WTC11 (cell line): Measurements from ENCODE around the gene UBXN4. TPM values are rescaled to one million over a fixed set of nuclear protein-coding genes. Genes with fewer than 3 reads are reported as not detected.

Experiments
- ATAC-seq: fragments of 200-7000 bp; cut with Tn5 transposase; 2 replicates; pipeline ENCODE4 v1.10.0; 2021; ENCODE audit warnings: mild to moderate bottlenecking, moderate library complexity
- CTCF ChIA-PET: fragments of 300-600 bp; sonication (Branson Sonifier 250); formaldehyde crosslinking; loops from one replicate; lab custom pipeline; 2021; ENCODE audit warnings: antibody characterized with exemption; lab: Charles Lee
- POLR2A ChIA-PET: fragments of 350-600 bp; sonication (Branson Sonifier 250); formaldehyde crosslinking; loops from one replicate; lab custom pipeline; 2021; ENCODE audit warnings: antibody characterized with exemption; lab: Charles Lee
- DNase-seq: peaks from one replicate; pipeline ENCODE4 v3.0.0; 2021; ENCODE audit warnings: low spot score
- H3K27ac Mint-ChIP-seq: 2 replicates; pipeline ENCODE4 v1.8.0; 2021; ENCODE audit warnings: mixed read lengths
- H3K27me3 Mint-ChIP-seq: 2 replicates; pipeline ENCODE4 v1.8.0; 2021; ENCODE audit warnings: low read depth, mild to moderate bottlenecking, moderate library complexity, mixed read lengths
- H3K36me3 Mint-ChIP-seq: 2 replicates; pipeline ENCODE4 v1.8.0; 2021; ENCODE audit warnings: mixed read lengths
- H3K4me1 Mint-ChIP-seq: 2 replicates; pipeline ENCODE4 v1.8.0; 2022; ENCODE audit warnings: mixed read lengths
- H3K4me3 Mint-ChIP-seq: 2 replicates; pipeline ENCODE4 v1.8.0; 2021; ENCODE audit warnings: mild to moderate bottlenecking, moderate library complexity, mixed read lengths
- H3K9me3 Mint-ChIP-seq: 2 replicates; pipeline ENCODE4 v1.8.0; 2021; ENCODE audit warnings: mixed read lengths
- AR ChIP-seq: fragments of 250-450 bp; sonication (Bioruptor Pico); IDR thresholded peaks from 2 replicates; pipeline ENCODE4 v1.9.0; 2021; ENCODE audit warnings: mild to moderate bottlenecking
- ATF1 ChIP-seq: sonication (generic); formaldehyde crosslinking; IDR thresholded peaks from 2 replicates; pipeline ENCODE4 v1.8.1; 2023; ENCODE audit warnings: mild to moderate bottlenecking, moderate library complexity, missing genetic modification reagents
- CREB1 ChIP-seq: sonication (generic); formaldehyde crosslinking; IDR thresholded peaks from 2 replicates; pipeline ENCODE4 v1.8.0; 2023; ENCODE audit warnings: mild to moderate bottlenecking, missing genetic modification reagents
- CREM ChIP-seq: sonication (generic); formaldehyde crosslinking; IDR thresholded peaks from 2 replicates; pipeline ENCODE4 v1.8.1; 2022; ENCODE audit warnings: mild to moderate bottlenecking, missing genetic modification reagents, moderate library complexity
- FOXJ3 ChIP-seq: sonication (generic); formaldehyde crosslinking; IDR thresholded peaks from 2 replicates; pipeline ENCODE4 v1.9.0; 2021; ENCODE audit warnings: missing genetic modification reagents, mild to moderate bottlenecking, borderline replicate concordance
- GTF2I ChIP-seq: fragments of 250-450 bp; sonication (Bioruptor Pico); conservative IDR thresholded peaks from 2 replicates; pipeline ENCODE4 v1.4.0; 2021; ENCODE audit warnings: mild to moderate bottlenecking
- HMGXB4 ChIP-seq: sonication (generic); formaldehyde crosslinking; IDR thresholded peaks from 2 replicates; pipeline ENCODE4 v1.8.1; 2023; ENCODE audit warnings: mild to moderate bottlenecking, moderate library complexity, missing genetic modification reagents
- JUN ChIP-seq: sonication (generic); formaldehyde crosslinking; IDR thresholded peaks from 2 replicates; pipeline ENCODE4 v1.8.0; 2023; ENCODE audit warnings: mild to moderate bottlenecking, missing genetic modification reagents
- MLX ChIP-seq: sonication (generic); formaldehyde crosslinking; IDR thresholded peaks from 2 replicates; pipeline ENCODE4 v1.8.1; 2023; ENCODE audit warnings: mild to moderate bottlenecking, missing genetic modification reagents, moderate library complexity
- MYBL2 ChIP-seq: sonication (generic); formaldehyde crosslinking; IDR thresholded peaks from 2 replicates; pipeline ENCODE4 v1.8.1; 2023; ENCODE audit warnings: mild to moderate bottlenecking, moderate library complexity, missing genetic modification reagents
- NR1H2 ChIP-seq: sonication (generic); formaldehyde crosslinking; IDR thresholded peaks from 2 replicates; pipeline ENCODE4 v1.9.0; 2021; ENCODE audit warnings: mild to moderate bottlenecking, moderate library complexity, missing genetic modification reagents
- SMAD3 ChIP-seq: sonication (generic); formaldehyde crosslinking; IDR thresholded peaks from 2 replicates; pipeline ENCODE4 v1.8.0; 2022; ENCODE audit warnings: missing genetic modification reagents, mild to moderate bottlenecking, borderline replicate concordance
- SOX15 ChIP-seq: fragments of 250-450 bp; sonication (Bioruptor Pico); IDR thresholded peaks from 2 replicates; pipeline ENCODE4 v1.9.0; 2021; ENCODE audit warnings: mild to moderate bottlenecking
- ZNF232 ChIP-seq: sonication (generic); formaldehyde crosslinking; IDR thresholded peaks from 2 replicates; pipeline ENCODE4 v1.8.0; 2022; ENCODE audit warnings: mild to moderate bottlenecking, missing genetic modification reagents
- ZNF317 ChIP-seq: sonication (generic); formaldehyde crosslinking; IDR thresholded peaks from 2 replicates; pipeline ENCODE4 v1.8.1; 2023; ENCODE audit warnings: low read depth, mild to moderate bottlenecking, moderate library complexity, missing genetic modification reagents, borderline replicate concordance
- ZNF512 ChIP-seq: sonication (generic); formaldehyde crosslinking; IDR thresholded peaks from 2 replicates; pipeline ENCODE4 v1.8.1; 2022; ENCODE audit warnings: missing genetic modification reagents, borderline replicate concordance
- ZNF671 ChIP-seq: fragments of 250-450 bp; sonication (Bioruptor Pico); IDR thresholded peaks from 2 replicates; pipeline ENCODE4 v1.8.0; 2021; ENCODE audit warnings: mild to moderate bottlenecking
- total RNA-seq: library from RNA; stranded (reverse); gene quantifications from 3 replicates; pipeline ENCODE4 v1.2.3, GENCODE V29; 2021

UBXN4 gene
- total RNA-seq, 1 experiment from 2014 or later, result 68.1 TPM

GRCh38 chr2:135736546-135736945 is 5.1 kb upstream of the UBXN4 start:
- ChIA-PET POLR2A (no interaction called here), CTCF (interaction anchor here (0.7 kb wide), 1 partner anchor 754 kb away, joined by 3 read pairs; no protein-coding TSS in a partner anchor)
- H3K36me3 Mint-ChIP-seq, result no peaks in the 10 kb centered on the region
- ATAC-seq, result no peak
- no peaks in the 10 kb centered on the region for H3K27me3 Mint-ChIP-seq
- H3K9me3 Mint-ChIP-seq, result peaks cover 3% of the 10 kb centered on the region
- H3K27ac Mint-ChIP-seq, result peak overlapping the region; percentile 1; the same call in 1 of the 2 replicates
- H3K4me3 Mint-ChIP-seq, result no peak overlapping the region
- TF ChIP-seq ATF1 (CRISPR knock-in tag) (no peak), AR (CRISPR knock-in tag) (no peak), MLX (CRISPR knock-in tag) (no peak), ZNF232 (CRISPR knock-in tag) (no peak), CREB1 (CRISPR knock-in tag) (no peak), CREM (CRISPR knock-in tag) (no peak), HMGXB4 (CRISPR knock-in tag) (no peak), ZNF512 (CRISPR knock-in tag) (no peak)
- no peaks in the 10 kb centered on the region for H3K4me1 Mint-ChIP-seq
- DNase-seq, result no peak

GRCh38 chr2:135740206-135740605 is 1.4 kb upstream of the UBXN4 start:
- ATAC-seq (no peak), DNase-seq (no peak)
- Mint-ChIP-seq H3K4me3 (no peak overlapping the region), H3K27me3 (no peaks in the 10 kb centered on the region), H3K36me3 (no peaks in the 10 kb centered on the region), H3K4me1 (peaks cover 21% of the 10 kb centered on the region), H3K27ac (no peak overlapping the region), H3K9me3 (peaks cover 3% of the 10 kb centered on the region)
- ChIA-PET POLR2A (no interaction called here), CTCF (interaction anchor here (1.6 to 2.0 kb wide), 2 partner anchors 13 to 30 kb away, joined by 8 to 9 read pairs; no protein-coding TSS in a partner anchor)
- TF ChIP-seq FOXJ3 (CRISPR knock-in tag), result no peak
- no peak for TF ChIP-seq HMGXB4 (CRISPR knock-in tag)
- no peak for TF ChIP-seq SOX15 (CRISPR knock-in tag)
- TF ChIP-seq ZNF671, result no peak
- TF ChIP-seq NR1H2 (CRISPR knock-in tag), result no peak
- no peak for TF ChIP-seq SMAD3 (CRISPR knock-in tag)
- TF ChIP-seq GTF2I, result no peak
- TF ChIP-seq ZNF317 (CRISPR knock-in tag), result no peak
- TF ChIP-seq JUN, result no peak
- TF ChIP-seq MYBL2 (CRISPR knock-in tag), result no peak
